Uterus (tissue), 2 donors: ENCODE data around the gene TMIGD2.

Experiments used
- POLR2A ChIP-seq, 2 donors: fragments of 450-650 bp; IDR thresholded peaks; one replicate each; pipeline ENCODE4 v1.6.1; 2016; ENCODE audit warnings: antibody characterized with exemption in 2 of 2, mild to moderate bottlenecking in 1 of 2, moderate library complexity in 1 of 2
- TF ChIP-seq, protein P1 (sequence below), 4 experiments: fragments of 200-600 bp in 2 of 4; fragments of 450-650 bp in 2 of 4; sonication (generic) in 2 of 4; IDR thresholded peaks; one replicate each; pipeline ENCODE4 v1.5.1; 2016 to 2019; ENCODE audit warnings: antibody characterized with exemption in 4 of 4, mild to moderate bottlenecking in 2 of 4, moderate library complexity in 1 of 4

DNA sequence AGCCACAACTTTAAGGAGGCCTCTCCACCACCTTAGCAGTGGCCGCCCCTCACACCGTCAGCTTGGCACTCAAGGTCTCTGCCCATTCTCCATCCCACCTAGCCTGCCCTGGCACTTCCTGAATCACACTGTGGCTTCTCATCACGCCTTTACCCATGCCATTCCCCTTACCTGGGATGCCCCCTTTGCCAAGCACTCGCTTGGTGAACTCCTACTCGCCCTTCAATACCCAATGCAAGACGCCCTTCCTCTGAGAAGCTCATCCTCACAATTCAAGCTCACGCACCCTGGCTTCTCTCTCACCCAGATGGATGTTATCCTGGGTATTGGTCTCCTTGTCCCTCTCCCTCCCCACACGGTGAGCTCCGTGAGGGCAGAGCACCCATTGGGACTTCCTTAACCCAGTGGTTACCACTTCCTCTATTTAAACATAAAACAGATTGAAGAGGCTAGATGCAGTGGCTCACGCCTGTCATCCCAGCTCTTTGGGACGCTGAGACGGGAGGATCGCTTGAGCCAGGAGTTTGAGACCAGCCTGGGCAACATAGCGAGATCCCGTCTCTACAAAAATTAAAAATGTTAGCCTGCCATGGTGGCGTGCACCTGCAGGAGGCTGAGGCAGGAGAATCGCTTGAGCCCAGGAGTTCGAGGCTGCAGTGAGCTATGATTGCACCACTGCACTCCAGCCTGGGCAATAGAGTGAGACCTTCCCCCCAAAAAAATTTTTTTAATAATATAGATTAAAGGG, 35.8 kb downstream of the TMIGD2 start:
- TF ChIP-seq, protein P1, sequence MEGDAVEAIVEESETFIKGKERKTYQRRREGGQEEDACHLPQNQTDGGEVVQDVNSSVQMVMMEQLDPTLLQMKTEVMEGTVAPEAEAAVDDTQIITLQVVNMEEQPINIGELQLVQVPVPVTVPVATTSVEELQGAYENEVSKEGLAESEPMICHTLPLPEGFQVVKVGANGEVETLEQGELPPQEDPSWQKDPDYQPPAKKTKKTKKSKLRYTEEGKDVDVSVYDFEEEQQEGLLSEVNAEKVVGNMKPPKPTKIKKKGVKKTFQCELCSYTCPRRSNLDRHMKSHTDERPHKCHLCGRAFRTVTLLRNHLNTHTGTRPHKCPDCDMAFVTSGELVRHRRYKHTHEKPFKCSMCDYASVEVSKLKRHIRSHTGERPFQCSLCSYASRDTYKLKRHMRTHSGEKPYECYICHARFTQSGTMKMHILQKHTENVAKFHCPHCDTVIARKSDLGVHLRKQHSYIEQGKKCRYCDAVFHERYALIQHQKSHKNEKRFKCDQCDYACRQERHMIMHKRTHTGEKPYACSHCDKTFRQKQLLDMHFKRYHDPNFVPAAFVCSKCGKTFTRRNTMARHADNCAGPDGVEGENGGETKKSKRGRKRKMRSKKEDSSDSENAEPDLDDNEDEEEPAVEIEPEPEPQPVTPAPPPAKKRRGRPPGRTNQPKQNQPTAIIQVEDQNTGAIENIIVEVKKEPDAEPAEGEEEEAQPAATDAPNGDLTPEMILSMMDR (IDR thresholded peaks at IDR 0.05) = no peak
- no peak for TF ChIP-seq POLR2A (IDR thresholded peaks at IDR 0.05)
